Endometrial microvascular endothelial cells (primary cell): ENCODE measurements around the gene VPS33A. TPM values are rescaled to one million over a fixed set of nuclear protein-coding genes. Genes with fewer than 3 reads are reported as not detected.

Experiments
- in situ Hi-C: cut with HindIII; loops from 2 replicates; pipeline ENCODE4 v1.10.0; 2017; ENCODE audit warnings: low sequenced_read_pairs, low pct_unique_long_range_greater_than_20kb; ENCODE audit errors: inconsistent ontology term
- total RNA-seq: library from RNA; depleted of rRNA; stranded (reverse); fragments of >200 nt; gene quantifications from one replicate; pipeline ENCODE4 v1.2.3, GENCODE V29; 2015; ENCODE audit errors: inconsistent ontology term

The VPS33A gene
- 23.9 TPM for total RNA-seq

- in situ Hi-C loops: no loop called here
Observed at GRCh38 chr12:122266230-122266901, at the start of gene VPS33A. TSS of gene VPS33A (minus strand) at chr12:122266494. CDS start at chr12:122266408, 86 bp downstream.

- in situ Hi-C loops: no loop called here
Observed at GRCh38 chr12:122312926-122313325, 46.6 kb upstream of the VPS33A start.

- in situ Hi-C loops: no loop called here
Observed at GRCh38 chr12:122311696-122312095, 45.4 kb upstream of the VPS33A start.

GRCh38 chr12:122310626-122311333, 44.5 kb upstream of the VPS33A start:
- in situ Hi-C loops: no loop called here

GRCh38 chr12:122309564-122310121, 43.3 kb upstream of the VPS33A start:
- in situ Hi-C loops: no loop called here

GRCh38 chr12:122308811-122309210, 42.5 kb upstream of the VPS33A start:
- in situ Hi-C loops: no loop called here

- in situ Hi-C loops: no loop called here
Observed at GRCh38 chr12:122306407-122306806, 40.1 kb upstream of the VPS33A start.

- in situ Hi-C loops: no loop called here
Observed at GRCh38 chr12:122304924-122305323, 38.6 kb upstream of the VPS33A start.

GRCh38 chr12:122303068-122303467, 36.8 kb upstream of the VPS33A start:
- in situ Hi-C loops: no loop called here

- in situ Hi-C loops: no loop called here
Observed at GRCh38 chr12:122298071-122298748, 31.9 kb upstream of the VPS33A start.

- in situ Hi-C loops: no loop called here
Observed at GRCh38 chr12:122297494-122297893, 31.2 kb upstream of the VPS33A start.

- in situ Hi-C loops: no loop called here
Observed at GRCh38 chr12:122295877-122296276, 29.6 kb upstream of the VPS33A start.

- in situ Hi-C loops: no loop called here
Observed at GRCh38 chr12:122293081-122293480, 26.8 kb upstream of the VPS33A start.

- in situ Hi-C loops: no loop called here
Observed at GRCh38 chr12:122291431-122291830, 25.1 kb upstream of the VPS33A start.

GRCh38 chr12:122283680-122284079, 17.4 kb upstream of the VPS33A start:
- in situ Hi-C loops: no loop called here

- in situ Hi-C loops: no loop called here
Observed at GRCh38 chr12:122282061-122282460, 15.8 kb upstream of the VPS33A start.

- in situ Hi-C loops: no loop called here
Observed at GRCh38 chr12:122276242-122276641, 9.9 kb upstream of the VPS33A start.

GRCh38 chr12:122275459-122275858, 9.2 kb upstream of the VPS33A start:
- in situ Hi-C loops: no loop called here

- in situ Hi-C loops: no loop called here
Observed at GRCh38 chr12:122265886-122266229, 436 bp downstream of the VPS33A start.

- in situ Hi-C loops: no loop called here
Observed at GRCh38 chr12:122265476-122265875, 818 bp downstream of the VPS33A start.
